Stimulated activated CD8-positive, alpha-beta memory T cell treated with anti-CD3 and anti-CD28 coated beads, Interleukin-15, amount 100 ng/mL, for 4 hours (primary cell): ENCODE measurements around the gene C16orf86.
"Not testable (repeated sequence)": the region's sequence is repeated elsewhere in the genome, so short reads cannot be mapped to it uniquely, and the experiment has no call there.

ENCODE experiments used
- DNase-seq, 2 donors: peaks; one replicate each; pipeline ENCODE4 v3.0.0-alpha.2; 2020; ENCODE audit warnings: low read depth in 2 of 2

Gene C16orf86

DNA sequence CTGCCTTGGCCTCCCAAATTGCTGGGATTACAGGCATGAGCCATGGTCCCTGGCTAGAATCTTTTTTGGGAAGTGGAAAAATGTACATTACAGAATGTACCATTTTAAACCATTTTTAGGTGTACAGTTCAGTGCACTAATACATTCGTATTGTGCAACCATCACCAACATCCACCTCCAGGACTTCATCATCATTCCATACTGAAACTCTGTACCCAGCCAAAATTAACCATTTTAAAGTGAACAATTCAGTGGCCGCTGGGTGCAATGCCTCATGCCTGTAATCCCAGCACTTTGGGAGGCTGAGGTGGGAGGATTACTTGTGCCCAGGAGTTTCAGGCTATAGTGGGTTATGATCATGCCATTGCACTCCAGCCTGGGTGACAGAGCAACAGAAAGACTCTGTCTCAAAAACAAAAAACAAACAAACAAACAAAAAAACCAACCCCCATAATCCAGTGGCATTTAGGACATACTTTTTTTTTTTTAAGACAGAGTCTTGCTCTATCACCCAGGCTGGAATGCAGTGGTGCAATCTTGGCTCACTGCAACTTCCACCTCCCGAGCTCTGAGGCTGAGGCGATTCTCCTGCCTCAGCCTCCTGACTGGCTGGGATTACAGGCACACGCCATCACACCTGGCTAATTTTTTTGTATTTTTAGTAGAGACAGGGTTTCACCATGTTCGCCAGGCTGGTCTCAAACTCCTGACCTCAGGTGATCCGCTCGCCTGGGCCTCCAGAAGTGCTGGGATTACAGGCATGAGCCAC lies 27.1 kb downstream of the C16orf86 start:
- not testable (repeated sequence) for DNase-seq

DNA sequence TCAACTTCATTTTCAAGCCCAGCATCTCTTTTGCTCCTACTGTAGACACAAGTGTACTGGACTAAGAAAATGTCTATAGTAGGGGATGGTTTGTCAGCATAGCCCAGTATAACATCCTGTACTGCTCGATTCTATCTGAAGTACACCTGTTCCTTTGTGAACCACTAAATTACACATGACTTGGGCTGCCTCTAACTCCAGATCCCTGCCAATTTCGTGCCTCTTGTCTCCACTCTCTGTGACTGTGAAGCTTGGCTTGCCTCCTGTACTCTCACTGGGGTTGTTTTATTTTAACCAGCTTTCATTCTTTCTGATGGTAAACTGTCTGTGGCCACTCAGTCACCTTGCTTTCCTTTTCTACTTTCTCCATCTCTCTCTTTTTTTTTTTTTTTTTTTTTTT lies 28.0 kb downstream of the C16orf86 start:
- DNase-seq = no peak

DNA sequence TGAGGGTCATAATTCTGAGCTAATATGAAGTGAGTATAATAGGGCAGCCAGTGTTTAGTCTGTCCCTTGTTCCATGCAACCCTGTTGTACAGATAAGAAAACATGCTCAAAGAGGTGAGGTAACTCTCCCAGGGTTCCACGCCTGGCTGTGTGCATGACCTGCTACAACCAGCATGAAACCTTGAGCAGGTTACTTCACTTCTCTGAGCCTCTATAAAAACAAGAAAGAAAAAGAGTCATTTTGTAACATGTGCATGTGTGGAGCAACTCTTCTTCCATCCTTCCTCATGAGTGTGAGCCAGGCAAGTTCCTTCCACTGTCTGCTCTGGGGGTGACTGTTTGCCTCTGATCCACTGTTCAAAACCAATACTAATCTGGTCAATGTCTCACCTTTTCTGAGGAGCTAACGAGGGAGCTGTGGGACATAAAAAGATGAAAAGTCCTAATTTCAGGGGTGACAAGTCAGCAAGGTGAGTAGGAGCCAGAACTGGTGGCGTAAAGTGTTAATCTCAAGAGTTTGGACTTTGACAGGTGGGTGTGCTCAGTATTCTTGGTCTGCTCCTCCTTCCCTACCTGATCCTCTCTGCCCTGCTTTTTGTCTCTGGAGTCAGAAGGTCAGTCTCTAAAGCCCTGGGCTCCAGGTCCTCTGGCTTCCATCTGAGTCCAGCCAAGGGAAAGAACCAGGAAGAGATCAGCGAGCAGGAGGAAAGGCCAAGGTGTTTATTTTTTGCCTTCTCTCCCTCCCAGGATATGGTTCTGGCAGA lies 31.0 kb downstream of the C16orf86 start:
- no peak for DNase-seq

DNA sequence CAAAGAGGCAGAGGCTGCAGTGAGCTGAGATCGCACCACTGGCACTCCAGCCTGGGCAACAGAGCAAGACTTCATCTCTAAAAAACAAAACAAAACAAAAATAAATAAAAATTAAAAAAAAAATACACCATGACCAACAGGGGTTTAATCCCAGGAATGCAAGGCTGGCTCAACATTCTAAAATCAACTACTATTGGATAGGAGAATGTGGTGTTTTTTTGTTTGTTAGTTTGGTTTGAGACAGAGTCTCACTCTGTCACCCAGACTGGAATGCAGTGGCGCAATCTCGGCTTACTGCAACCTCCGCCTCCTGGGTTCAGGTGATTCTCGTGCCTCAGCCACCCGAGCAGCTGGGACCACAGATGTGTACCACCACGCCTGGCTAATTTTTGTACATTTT lies 32.7 kb downstream of the C16orf86 start:
- DNase-seq = no peak

DNA sequence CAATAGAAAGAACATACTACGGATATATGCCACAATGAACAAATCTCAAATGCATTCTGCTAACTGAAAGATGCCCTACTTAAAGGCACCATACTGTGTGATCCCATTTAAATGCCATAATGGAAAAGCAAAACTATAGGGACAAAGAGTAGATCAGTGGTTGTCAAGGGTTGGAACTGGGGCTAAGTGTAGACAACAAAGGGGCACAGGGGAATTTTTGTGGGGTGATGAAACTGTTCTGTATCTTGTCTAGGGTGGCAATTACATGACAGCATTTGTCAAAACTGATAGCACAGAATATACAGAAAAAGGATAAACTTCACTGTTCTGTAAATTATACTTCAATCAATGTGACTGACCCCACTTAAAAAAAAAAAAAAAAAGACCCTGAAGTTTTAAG lies 34.8 kb downstream of the C16orf86 start:
- DNase-seq = no peak

DNA sequence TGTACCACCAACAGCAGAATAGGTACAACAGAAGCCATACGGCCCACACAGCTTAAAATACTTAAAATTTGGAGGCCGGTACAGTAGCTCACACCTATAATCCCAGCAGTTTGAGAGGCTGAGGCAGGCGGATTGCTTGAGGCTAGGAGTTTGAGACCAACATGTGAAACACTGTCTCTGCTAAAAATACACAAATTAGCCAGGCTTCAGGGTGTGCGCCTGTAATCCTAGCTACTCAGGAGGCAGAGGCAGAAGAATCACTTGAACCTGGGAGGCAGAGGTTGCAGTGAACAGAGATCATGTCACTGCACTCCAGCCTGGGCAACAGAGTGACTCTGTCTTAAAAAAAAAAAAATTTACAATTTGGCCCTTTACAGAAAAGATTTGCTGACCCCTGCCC lies 35.5 kb downstream of the C16orf86 start:
- DNase-seq = no peak

DNA sequence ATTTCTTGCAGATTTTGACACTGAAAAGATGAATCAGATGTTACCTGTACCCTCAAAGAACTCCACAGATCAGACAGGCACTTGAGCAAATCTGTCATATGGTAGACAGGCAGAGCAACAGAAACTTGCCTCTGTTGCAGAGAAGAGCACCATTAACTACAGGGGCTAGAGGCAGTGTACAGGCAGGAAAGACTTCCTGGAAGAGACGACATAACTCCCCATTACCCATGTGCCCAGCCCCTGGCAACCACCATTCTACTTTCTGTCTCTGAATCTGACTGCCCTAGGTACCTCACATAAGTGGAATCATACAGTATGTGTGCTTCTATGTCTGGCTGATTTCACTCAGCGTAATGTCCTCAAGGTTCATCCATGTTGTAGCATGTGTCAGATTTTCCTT lies 37.0 kb downstream of the C16orf86 start:
- DNase-seq = no peak

DNA sequence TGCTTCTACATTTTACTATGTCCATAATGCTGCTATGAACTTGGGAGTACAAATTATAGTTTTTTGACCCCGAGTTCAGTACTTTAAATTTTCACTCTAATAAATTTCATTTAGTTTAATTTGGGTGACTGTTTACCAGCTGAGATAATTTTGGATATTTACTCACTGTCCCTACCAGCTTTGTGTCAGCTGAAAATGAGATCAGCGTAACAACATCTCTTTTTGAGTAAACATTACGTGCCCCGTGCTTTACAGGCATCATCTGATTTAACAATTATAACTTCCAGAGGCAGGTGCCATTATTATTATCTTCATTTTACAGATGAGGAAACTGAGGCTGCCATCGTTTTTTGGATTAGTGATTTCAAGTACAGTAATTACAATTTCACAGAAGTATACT lies 37.5 kb downstream of the C16orf86 start:
- no peak for DNase-seq

DNA sequence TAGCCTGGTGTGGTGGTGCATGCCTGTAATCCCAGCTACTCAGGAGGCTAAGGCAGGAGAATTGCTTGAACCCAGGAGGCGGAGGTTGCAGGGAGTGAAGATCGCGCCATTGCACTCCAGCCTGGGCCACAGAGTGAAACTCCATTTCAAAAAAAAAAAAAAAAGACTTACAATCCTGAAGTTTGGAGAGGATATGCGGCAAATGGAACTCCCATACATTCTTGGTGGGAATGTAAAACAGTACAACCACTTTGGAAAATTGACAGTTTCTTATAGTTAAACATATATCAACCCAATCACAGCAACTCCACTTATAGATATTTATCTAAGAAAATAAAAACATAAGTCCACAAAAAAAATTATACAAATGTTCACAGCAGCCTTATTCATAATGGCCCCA lies 40.6 kb downstream of the C16orf86 start:
- DNase-seq = no peak

DNA sequence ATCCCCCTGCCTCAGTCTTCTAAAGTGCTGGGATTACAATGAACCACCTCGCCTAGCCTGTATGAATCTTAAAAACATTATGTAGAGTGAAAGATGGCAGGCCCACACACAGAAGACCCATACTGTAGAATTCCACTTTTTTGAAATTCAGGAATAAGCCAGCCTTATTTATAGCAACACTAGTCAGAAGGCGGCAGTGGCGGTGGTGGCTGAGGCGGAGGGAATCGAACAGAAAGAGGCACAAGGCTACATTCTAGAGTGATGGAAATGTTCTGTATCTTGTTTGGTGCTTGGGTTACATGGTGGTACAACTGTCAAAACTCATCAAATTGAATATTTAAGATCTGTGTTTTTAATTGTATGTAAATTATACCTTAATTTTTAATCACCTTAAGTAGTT lies 41.2 kb downstream of the C16orf86 start:
- no peak for DNase-seq

DNA sequence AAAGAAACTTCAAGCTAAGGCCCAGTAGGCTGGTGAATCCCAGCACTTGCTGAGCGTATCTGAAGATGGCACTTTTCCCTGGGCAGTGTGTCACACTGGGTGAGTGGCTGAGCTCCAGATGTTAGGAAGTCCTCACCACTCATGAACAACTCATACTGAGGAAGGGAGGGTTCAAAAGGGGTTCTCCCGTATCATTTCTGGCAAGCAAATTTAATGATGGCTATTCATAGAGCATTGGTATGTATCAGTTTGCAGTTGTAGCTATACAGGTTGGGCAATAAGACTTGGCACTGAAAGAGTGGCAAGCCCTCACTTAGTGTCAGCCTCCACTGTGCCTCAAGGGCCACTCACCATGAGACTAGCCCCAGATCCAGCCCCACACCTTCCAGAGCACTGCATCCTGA lies 41.8 kb downstream of the C16orf86 start:
- no peak for DNase-seq

DNA sequence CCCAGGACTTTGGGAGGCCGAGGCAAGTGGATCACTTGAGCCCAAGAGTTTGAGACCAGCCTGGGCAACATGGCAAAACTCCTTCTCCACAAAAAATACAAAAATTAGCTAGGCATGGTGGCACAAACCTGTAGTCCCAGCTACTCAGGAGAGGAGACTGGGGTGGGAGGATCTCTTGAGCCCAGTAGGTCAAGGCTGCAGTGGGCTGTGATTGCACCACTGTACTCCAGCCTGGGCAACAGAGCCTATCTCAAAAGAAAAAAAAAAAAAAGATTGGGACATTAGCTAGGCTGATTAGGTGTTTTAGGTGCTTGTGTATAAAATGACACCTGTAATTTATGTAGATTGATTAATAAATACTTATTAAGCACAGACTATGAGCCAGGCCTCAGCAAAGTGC lies 42.4 kb downstream of the C16orf86 start:
- DNase-seq = no peak

DNA sequence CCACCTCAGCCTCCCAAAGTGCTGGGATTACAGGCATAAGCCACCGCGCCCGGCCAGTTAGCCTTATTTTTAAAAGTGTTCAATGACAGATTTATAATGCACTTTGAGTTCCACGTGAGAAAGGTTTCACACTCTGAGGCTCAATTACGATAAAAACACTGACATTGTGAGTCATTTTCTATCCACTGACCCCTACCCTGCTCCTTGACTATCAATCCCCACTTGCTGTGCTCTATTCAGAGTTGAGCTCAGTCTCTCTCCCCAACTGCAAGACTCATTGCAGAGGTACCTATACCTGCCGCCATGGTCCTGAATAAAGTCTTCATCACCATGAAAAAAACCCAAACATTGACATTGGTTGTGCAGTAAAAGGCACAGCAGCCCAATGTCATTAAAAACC lies 44.0 kb downstream of the C16orf86 start:
- DNase-seq = no peak

DNA sequence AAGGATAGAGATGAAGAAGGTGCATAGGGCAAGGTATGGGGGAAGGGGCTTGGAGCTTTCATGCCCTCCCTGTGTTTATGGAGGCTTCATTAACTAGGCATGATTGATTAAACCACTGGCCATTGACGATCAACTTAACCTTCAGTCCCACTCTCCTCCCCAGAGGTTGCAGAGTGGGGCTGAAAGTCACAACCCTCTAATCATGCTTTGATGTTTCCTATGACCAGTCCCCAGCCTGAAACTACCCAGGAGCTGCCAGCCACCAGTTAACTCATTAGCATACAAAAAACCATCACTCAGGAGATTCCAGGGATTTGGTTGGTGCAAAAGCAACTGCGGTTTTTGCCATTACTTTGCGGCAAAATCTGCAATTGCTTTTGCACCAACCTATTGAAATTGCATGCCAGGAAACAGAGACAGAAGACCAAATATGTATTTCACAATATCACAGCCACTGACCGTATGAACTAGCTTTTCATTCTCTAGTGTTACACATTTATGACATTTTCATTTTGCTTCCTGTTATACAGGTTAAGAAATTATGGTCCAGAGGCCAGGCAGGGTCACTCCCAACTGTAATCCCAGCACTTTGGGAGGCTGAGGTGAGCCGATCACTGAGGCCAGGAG lies 47.1 kb downstream of the C16orf86 start:
- no peak for DNase-seq

DNA sequence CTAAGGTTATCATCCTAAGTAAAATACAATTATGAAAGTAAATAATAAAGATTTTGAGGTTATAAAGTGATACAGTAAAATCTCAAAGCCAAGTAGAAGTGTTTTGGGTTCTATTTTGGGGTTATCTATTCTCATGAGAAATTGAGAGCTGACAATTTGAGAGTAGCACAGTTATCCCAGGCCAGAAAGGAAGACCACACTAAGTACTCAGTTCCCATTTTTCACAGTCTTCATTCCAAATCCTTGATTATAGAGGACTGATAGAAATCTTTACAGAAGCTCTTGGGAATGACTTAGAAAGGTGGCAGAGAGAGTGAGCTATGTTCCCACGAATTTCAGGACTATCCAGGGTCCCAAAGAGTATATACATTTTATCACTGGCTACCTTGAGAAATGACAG lies 47.9 kb downstream of the C16orf86 start:
- no peak for DNase-seq

DNA sequence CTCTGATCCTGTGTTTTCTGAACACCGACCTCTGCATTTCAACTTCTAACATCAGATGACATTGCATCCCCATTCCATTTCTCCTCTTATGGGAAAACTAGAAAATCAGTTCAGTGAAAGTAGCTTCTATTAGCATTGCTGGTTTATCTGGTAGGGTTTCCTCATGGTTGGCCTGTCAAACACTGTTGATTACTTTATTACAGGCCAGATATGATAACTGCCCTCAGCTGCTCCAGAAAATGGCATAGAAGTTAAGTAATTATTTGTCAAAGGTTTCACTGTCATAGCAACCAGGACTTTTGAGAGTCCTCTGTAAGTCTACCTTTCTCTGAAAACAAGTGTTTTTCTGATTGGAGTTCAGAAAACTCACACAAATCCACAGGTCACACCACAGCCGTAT lies 49.5 kb downstream of the C16orf86 start:
- DNase-seq = no peak
